ENCODE measurements around the gene KAZN.

Gene KAZN

DNA sequence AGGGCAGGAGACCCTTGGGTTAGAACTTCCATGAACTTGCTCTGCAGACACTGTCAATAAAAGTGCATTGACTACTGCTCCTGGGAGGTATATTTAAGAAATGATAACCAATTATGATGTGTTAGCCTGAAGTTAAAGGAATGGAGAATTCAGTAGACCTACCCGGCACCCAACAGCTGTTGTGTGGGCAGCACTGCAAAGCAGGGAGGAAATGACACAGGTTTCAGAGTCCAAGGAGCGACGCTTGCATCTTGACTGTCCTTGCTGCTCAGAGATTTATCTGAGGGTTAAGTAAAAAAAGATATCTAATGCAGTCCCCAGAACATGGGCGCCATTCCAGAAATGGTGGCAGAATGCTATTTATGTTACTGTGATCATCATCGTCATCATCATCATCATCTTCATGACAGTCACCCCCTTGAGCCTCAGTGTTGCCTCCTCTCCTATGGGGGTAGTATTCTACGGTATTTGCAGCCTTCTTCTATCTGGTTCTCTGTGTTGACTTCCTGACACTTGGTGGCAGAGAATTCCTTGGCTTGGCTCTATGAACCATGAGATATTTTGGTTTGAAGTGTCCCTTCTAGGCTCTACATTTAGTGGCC is 225.9 kb downstream of the KAZN start:
- TF ChIP-seq EZH2 (optimal IDR thresholded peaks at IDR 0.05; ENCODE audit: low read depth, low read length): no peak
- TF ChIP-seq, protein P1, sequence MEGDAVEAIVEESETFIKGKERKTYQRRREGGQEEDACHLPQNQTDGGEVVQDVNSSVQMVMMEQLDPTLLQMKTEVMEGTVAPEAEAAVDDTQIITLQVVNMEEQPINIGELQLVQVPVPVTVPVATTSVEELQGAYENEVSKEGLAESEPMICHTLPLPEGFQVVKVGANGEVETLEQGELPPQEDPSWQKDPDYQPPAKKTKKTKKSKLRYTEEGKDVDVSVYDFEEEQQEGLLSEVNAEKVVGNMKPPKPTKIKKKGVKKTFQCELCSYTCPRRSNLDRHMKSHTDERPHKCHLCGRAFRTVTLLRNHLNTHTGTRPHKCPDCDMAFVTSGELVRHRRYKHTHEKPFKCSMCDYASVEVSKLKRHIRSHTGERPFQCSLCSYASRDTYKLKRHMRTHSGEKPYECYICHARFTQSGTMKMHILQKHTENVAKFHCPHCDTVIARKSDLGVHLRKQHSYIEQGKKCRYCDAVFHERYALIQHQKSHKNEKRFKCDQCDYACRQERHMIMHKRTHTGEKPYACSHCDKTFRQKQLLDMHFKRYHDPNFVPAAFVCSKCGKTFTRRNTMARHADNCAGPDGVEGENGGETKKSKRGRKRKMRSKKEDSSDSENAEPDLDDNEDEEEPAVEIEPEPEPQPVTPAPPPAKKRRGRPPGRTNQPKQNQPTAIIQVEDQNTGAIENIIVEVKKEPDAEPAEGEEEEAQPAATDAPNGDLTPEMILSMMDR (IDR thresholded peaks at IDR 0.05; ENCODE audit: low read length): no peak
- no peak for TF ChIP-seq EZH2phosphoT487 (IDR thresholded peaks at IDR 0.05; ENCODE audit: low read length)
- Histone ChIP-seq H3F3A (ENCODE audit: insufficient read depth, low read length) (peaks cover 13% of the 10 kb centered on the region), H3K79me2 (ENCODE audit: low read length) (no peaks in the 10 kb centered on the region), H4K20me1 (ENCODE audit: insufficient read depth, low read length) (no peaks in the 10 kb centered on the region), H2AFZ (ENCODE audit: low read length) (0 out of 2 replicates have a peak overlapping the region, but pooled peaks have one; percentile 21), H3K27ac (ENCODE audit: low read length) (peak overlapping the region; percentile 66), H3K4me3 (ENCODE audit: low read length) (0 out of 2 replicates have a peak overlapping the region, but pooled peaks have one; percentile 3), H3K9me3 (replicated peaks; ENCODE audit: insufficient read depth, low read length) (no peaks in the 10 kb centered on the region), H3K4me2 (ENCODE audit: low read depth, low read length) (peak overlapping the region; percentile 51), H3K27me3 (replicated peaks; ENCODE audit: insufficient read depth, low read length) (no peaks in the 10 kb centered on the region), H3K4me1 (ENCODE audit: low read length) (peaks cover 17% of the 10 kb centered on the region), H3K9ac (ENCODE audit: low read length) (peak overlapping the region; percentile 20), H3K36me3 (replicated peaks; ENCODE audit: insufficient read depth, low read length) (no peaks in the 10 kb centered on the region), H3K9me2 (replicated peaks; ENCODE audit: insufficient read depth, low read length) (no peaks in the 10 kb centered on the region)
- DNase-seq: peak; percentile 84

DNA sequence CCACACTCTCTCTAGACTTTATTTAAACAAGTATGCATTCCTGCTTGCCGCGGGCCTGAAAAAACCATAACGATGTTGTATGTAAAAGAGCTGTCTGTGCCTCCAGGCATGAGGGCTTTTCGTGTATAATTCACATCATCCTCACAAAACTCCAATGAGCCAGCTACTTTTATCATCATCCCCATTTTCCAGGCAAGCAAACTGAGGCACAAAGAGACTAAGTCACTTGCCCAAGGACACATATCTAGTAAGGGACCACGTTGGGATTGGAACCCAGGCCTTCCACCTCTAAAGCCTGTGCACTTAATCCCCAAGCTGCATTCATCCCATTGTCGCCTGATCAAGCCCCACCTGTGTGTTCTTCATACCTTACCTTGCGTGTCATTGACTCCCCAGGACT is 226.9 kb downstream of the KAZN start:
- no peaks in the 10 kb centered on the region for H3K36me3 ChIP-seq (replicated peaks; ENCODE audit: insufficient read depth, low read length)
- H3K9me2 ChIP-seq (replicated peaks; ENCODE audit: insufficient read depth, low read length): no peaks in the 10 kb centered on the region
- H3K27ac ChIP-seq (ENCODE audit: low read length): no peak overlapping the region; the same call in 1 of the 2 replicates
- no peaks in the 10 kb centered on the region for H3K9me3 ChIP-seq (replicated peaks; ENCODE audit: insufficient read depth, low read length)
- no peak for DNase-seq
- H3K4me1 ChIP-seq (ENCODE audit: low read length): peaks cover 17% of the 10 kb centered on the region
- TF ChIP-seq EZH2 (optimal IDR thresholded peaks at IDR 0.05; ENCODE audit: low read depth, low read length) (no peak), EZH2phosphoT487 (IDR thresholded peaks at IDR 0.05; ENCODE audit: low read length) (no peak)
- TF ChIP-seq, protein P1 (IDR thresholded peaks at IDR 0.05; ENCODE audit: low read length): no peak
- H3K27me3 ChIP-seq (replicated peaks; ENCODE audit: insufficient read depth, low read length): no peaks in the 10 kb centered on the region
- no peaks in the 10 kb centered on the region for H4K20me1 ChIP-seq (ENCODE audit: insufficient read depth, low read length)
- no peak overlapping the region for H3K9ac ChIP-seq (ENCODE audit: low read length)
- no peaks in the 10 kb centered on the region for H3K79me2 ChIP-seq (ENCODE audit: low read length)
- no peak overlapping the region for H3K4me3 ChIP-seq (ENCODE audit: low read length)
- H3F3A ChIP-seq (ENCODE audit: insufficient read depth, low read length): peaks cover 13% of the 10 kb centered on the region
- H3K4me2 ChIP-seq (ENCODE audit: low read depth, low read length): no peak overlapping the region; the same call in 1 of the 2 replicates
- no peak overlapping the region for H2AFZ ChIP-seq (ENCODE audit: low read length)

DNA sequence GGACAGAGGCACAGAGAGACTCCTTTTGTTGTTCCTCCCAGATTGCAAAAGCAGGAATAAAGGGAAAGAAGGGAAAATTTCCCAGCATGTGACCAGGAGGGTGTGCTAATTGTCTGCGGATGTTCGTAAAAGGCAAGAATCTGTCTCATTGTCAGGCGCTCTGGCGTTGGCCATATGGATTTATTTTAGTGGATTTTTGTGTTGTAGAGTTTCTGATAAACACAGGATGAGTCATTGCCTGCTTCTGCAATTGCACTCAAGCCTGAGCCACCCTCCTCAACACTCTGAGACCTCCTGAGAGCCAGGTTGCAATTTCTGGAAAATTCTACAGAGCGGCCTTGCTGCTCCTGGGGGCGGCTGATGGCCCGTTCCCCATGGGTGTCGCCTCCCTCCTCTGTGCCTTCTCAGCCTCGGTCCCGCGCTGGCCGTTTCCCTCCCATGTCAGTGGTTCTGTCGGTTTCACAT is 227.7 kb downstream of the KAZN start:
- Histone ChIP-seq H3K9me2 (replicated peaks; ENCODE audit: insufficient read depth, low read length) (no peaks in the 10 kb centered on the region), H3K9ac (ENCODE audit: low read length) (no peak overlapping the region), H4K20me1 (ENCODE audit: insufficient read depth, low read length) (no peaks in the 10 kb centered on the region), H3K27ac (ENCODE audit: low read length) (no peak overlapping the region), H3K36me3 (replicated peaks; ENCODE audit: insufficient read depth, low read length) (no peaks in the 10 kb centered on the region), H3K4me2 (ENCODE audit: low read depth, low read length) (no peak overlapping the region), H3K79me2 (ENCODE audit: low read length) (no peaks in the 10 kb centered on the region), H3K4me3 (ENCODE audit: low read length) (no peak overlapping the region), H3F3A (ENCODE audit: insufficient read depth, low read length) (peaks cover 13% of the 10 kb centered on the region), H3K4me1 (ENCODE audit: low read length) (peaks cover 17% of the 10 kb centered on the region), H3K27me3 (replicated peaks; ENCODE audit: insufficient read depth, low read length) (no peaks in the 10 kb centered on the region), H2AFZ (ENCODE audit: low read length) (no peak overlapping the region), H3K9me3 (replicated peaks; ENCODE audit: insufficient read depth, low read length) (no peaks in the 10 kb centered on the region)
- no peak for DNase-seq
- TF ChIP-seq EZH2 (optimal IDR thresholded peaks at IDR 0.05; ENCODE audit: low read depth, low read length) (no peak), EZH2phosphoT487 (IDR thresholded peaks at IDR 0.05; ENCODE audit: low read length) (no peak)
- TF ChIP-seq, protein P1 (IDR thresholded peaks at IDR 0.05; ENCODE audit: low read length): no peak

Measured in MM.1S (cell line).